HG03097 (cell line): Measurements from ENCODE around the gene KIF18B.

Experiments used
- ATAC-seq: cut with Tn5 transposase; IDR thresholded peaks from one replicate; pipeline ENCODE4 v1.9.1; 2021; ENCODE audit not compliant: unreplicated experiment, low FRiP score

Gene KIF18B

GRCh38 chr17:44941712-44942331, 5.8 kb downstream of the KIF18B start:
- ATAC-seq: no peak

- no peak for ATAC-seq
Measured at GRCh38 chr17:44940768-44941167, 6.8 kb downstream of the KIF18B start.

GRCh38 chr17:44940317-44940716, 7.3 kb downstream of the KIF18B start:
- ATAC-seq: no peak

GRCh38 chr17:44935116-44935515, 12.5 kb downstream of the KIF18B start:
- no peak for ATAC-seq

- no peak for ATAC-seq
Measured at GRCh38 chr17:44934745-44935105, 12.8 kb downstream of the KIF18B start.

- no peak for ATAC-seq
Measured at GRCh38 chr17:44933824-44934744, 13.5 kb downstream of the KIF18B start.

- ATAC-seq: no peak
Measured at GRCh38 chr17:44932787-44933097, 14.8 kb downstream of the KIF18B start.

- no peak for ATAC-seq
Measured at GRCh38 chr17:44932096-44932786, 15.3 kb downstream of the KIF18B start.

GRCh38 chr17:44931376-44931775, 16.2 kb downstream of the KIF18B start:
- ATAC-seq: no peak

GRCh38 chr17:44930667-44931066, 16.9 kb downstream of the KIF18B start:
- no peak for ATAC-seq

- ATAC-seq: no peak
Measured at GRCh38 chr17:44928950-44929720, 18.4 kb downstream of the KIF18B start.

- ATAC-seq: no peak
Measured at GRCh38 chr17:44928136-44928535, 19.4 kb downstream of the KIF18B start.

- no peak for ATAC-seq
Measured at GRCh38 chr17:44927696-44928095, 19.9 kb downstream of the KIF18B start.

- ATAC-seq: no peak
Measured at GRCh38 chr17:44926821-44927525, 20.6 kb downstream of the KIF18B start.

- no peak for ATAC-seq
Measured at GRCh38 chr17:44925731-44926697, 21.6 kb downstream of the KIF18B start.

- ATAC-seq: no peak
Measured at GRCh38 chr17:44924107-44924544, 23.4 kb downstream of the KIF18B start.

GRCh38 chr17:44922746-44923470, 24.7 kb downstream of the KIF18B start:
- no peak for ATAC-seq

- ATAC-seq: no peak
Measured at GRCh38 chr17:44922136-44922535, 25.4 kb downstream of the KIF18B start.
